WTC11 (cell line): ENCODE measurements around the gene TOMM6. TPM values are rescaled to one million over a fixed set of nuclear protein-coding genes. Genes with fewer than 3 reads are reported as not detected.

ENCODE experiments used
- ATAC-seq: fragments of 200-7000 bp; cut with Tn5 transposase; 2 replicates; pipeline ENCODE4 v1.10.0; 2021; ENCODE audit warnings: mild to moderate bottlenecking, moderate library complexity
- CTCF ChIA-PET: fragments of 300-600 bp; sonication (Branson Sonifier 250); formaldehyde crosslinking; loops from one replicate; lab custom pipeline; 2021; ENCODE audit warnings: antibody characterized with exemption; lab: Charles Lee
- POLR2A ChIA-PET: fragments of 350-600 bp; sonication (Branson Sonifier 250); formaldehyde crosslinking; loops from one replicate; lab custom pipeline; 2021; ENCODE audit warnings: antibody characterized with exemption; lab: Charles Lee
- DNase-seq: peaks from one replicate; pipeline ENCODE4 v3.0.0; 2021; ENCODE audit warnings: low spot score
- H3K27ac Mint-ChIP-seq: 2 replicates; pipeline ENCODE4 v1.8.0; 2021; ENCODE audit warnings: mixed read lengths
- H3K27me3 Mint-ChIP-seq: 2 replicates; pipeline ENCODE4 v1.8.0; 2021; ENCODE audit warnings: low read depth, mild to moderate bottlenecking, moderate library complexity, mixed read lengths
- H3K36me3 Mint-ChIP-seq: 2 replicates; pipeline ENCODE4 v1.8.0; 2021; ENCODE audit warnings: mixed read lengths
- H3K4me1 Mint-ChIP-seq: 2 replicates; pipeline ENCODE4 v1.8.0; 2022; ENCODE audit warnings: mixed read lengths
- H3K4me3 Mint-ChIP-seq: 2 replicates; pipeline ENCODE4 v1.8.0; 2021; ENCODE audit warnings: mild to moderate bottlenecking, moderate library complexity, mixed read lengths
- H3K9me3 Mint-ChIP-seq: 2 replicates; pipeline ENCODE4 v1.8.0; 2021; ENCODE audit warnings: mixed read lengths
- ATF3 ChIP-seq: sonication (generic); formaldehyde crosslinking; conservative IDR thresholded peaks from 2 replicates; pipeline ENCODE4 v1.8.1; 2022; ENCODE audit warnings: mild to moderate bottlenecking, missing genetic modification reagents
- E2F5 ChIP-seq: sonication (generic); formaldehyde crosslinking; IDR thresholded peaks from 2 replicates; pipeline ENCODE4 v1.8.1; 2022; ENCODE audit warnings: mild to moderate bottlenecking, moderate library complexity, missing genetic modification reagents
- EMX1 ChIP-seq: fragments of 250-450 bp; sonication (Bioruptor Pico); IDR thresholded peaks from 2 replicates; pipeline ENCODE4 v1.8.0; 2021; ENCODE audit warnings: mild to moderate bottlenecking
- ETV6 ChIP-seq: sonication (generic); formaldehyde crosslinking; IDR thresholded peaks from 2 replicates; pipeline ENCODE4 v1.8.1; 2022; ENCODE audit warnings: mild to moderate bottlenecking, missing genetic modification reagents
- FOXP1 ChIP-seq: sonication (generic); formaldehyde crosslinking; IDR thresholded peaks from 2 replicates; pipeline ENCODE4 v1.8.0; 2022; ENCODE audit warnings: missing genetic modification reagents, mild to moderate bottlenecking, moderate library complexity, borderline replicate concordance
- GRHL2 ChIP-seq: fragments of 250-450 bp; sonication (Bioruptor Pico); IDR thresholded peaks from 2 replicates; pipeline ENCODE4 v1.8.0; 2022; ENCODE audit warnings: mild to moderate bottlenecking, moderate library complexity; ENCODE audit not compliant: insufficient replicate concordance, severe bottlenecking
- JUN ChIP-seq: sonication (generic); formaldehyde crosslinking; IDR thresholded peaks from 2 replicates; pipeline ENCODE4 v1.8.0; 2023; ENCODE audit warnings: mild to moderate bottlenecking, missing genetic modification reagents
- NFE2L1 ChIP-seq: sonication (generic); formaldehyde crosslinking; IDR thresholded peaks from 2 replicates; pipeline ENCODE4 v1.8.1; 2023; ENCODE audit warnings: missing genetic modification reagents
- PRRX2 ChIP-seq: fragments of 250-450 bp; sonication (Bioruptor Pico); IDR thresholded peaks from 2 replicates; pipeline ENCODE4 v1.8.0; 2021; ENCODE audit warnings: mild to moderate bottlenecking
- RORB ChIP-seq: fragments of 250-450 bp; sonication (Bioruptor Pico); IDR thresholded peaks from 2 replicates; pipeline ENCODE4 v1.9.0; 2021; ENCODE audit warnings: mild to moderate bottlenecking
- STAT6 ChIP-seq: sonication (generic); formaldehyde crosslinking; conservative IDR thresholded peaks from 2 replicates; pipeline ENCODE4 v1.8.1; 2023; ENCODE audit warnings: mild to moderate bottlenecking, low read depth, missing genetic modification reagents, moderate library complexity
- TEAD1 ChIP-seq: sonication (generic); formaldehyde crosslinking; IDR thresholded peaks from 2 replicates; pipeline ENCODE4 v1.8.0; 2022; ENCODE audit warnings: mild to moderate bottlenecking, missing genetic modification reagents
- TEAD4 ChIP-seq: sonication (generic); formaldehyde crosslinking; IDR thresholded peaks from 2 replicates; pipeline ENCODE4 v1.8.0; 2022; ENCODE audit warnings: mild to moderate bottlenecking, missing genetic modification reagents
- ZBTB43 ChIP-seq: sonication (generic); formaldehyde crosslinking; IDR thresholded peaks from 2 replicates; pipeline ENCODE4 v1.8.1; 2023; ENCODE audit warnings: mild to moderate bottlenecking, missing genetic modification reagents
- ZNF138 ChIP-seq: sonication (generic); formaldehyde crosslinking; conservative IDR thresholded peaks from 2 replicates; pipeline ENCODE4 v1.8.1; 2022; ENCODE audit warnings: mild to moderate bottlenecking, moderate library complexity, missing genetic modification reagents
- ZNF263 ChIP-seq: sonication (generic); formaldehyde crosslinking; IDR thresholded peaks from 2 replicates; pipeline ENCODE4 v1.8.1; 2022; ENCODE audit warnings: low read depth, mild to moderate bottlenecking, moderate library complexity, missing genetic modification reagents
- ZNF396 ChIP-seq: fragments of 250-450 bp; sonication (Bioruptor Pico); IDR thresholded peaks from 2 replicates; pipeline ENCODE4 v1.8.0; 2021; ENCODE audit warnings: mild to moderate bottlenecking, moderate library complexity, borderline replicate concordance
- ZNF425 ChIP-seq: fragments of 250-450 bp; sonication (Bioruptor Pico); conservative IDR thresholded peaks from 2 replicates; pipeline ENCODE4 v1.9.0; 2021; ENCODE audit warnings: mild to moderate bottlenecking
- ZSCAN18 ChIP-seq: fragments of 250-450 bp; sonication (Bioruptor Pico); IDR thresholded peaks from 2 replicates; pipeline ENCODE4 v2.1.2; 2022; ENCODE audit warnings: mild to moderate bottlenecking, moderate library complexity
- total RNA-seq: library from RNA; stranded (reverse); gene quantifications from 3 replicates; pipeline ENCODE4 v1.2.3, GENCODE V29; 2021

The TOMM6 gene
- total RNA-seq, 1 experiment from 2014 or later = 233 TPM

- no peak for TF ChIP-seq TEAD4 (CRISPR knock-in tag)
- TF ChIP-seq STAT6 (CRISPR knock-in tag) = no peak
- TF ChIP-seq TEAD1 (CRISPR knock-in tag) = no peak
- TF ChIP-seq ZSCAN18 (CRISPR knock-in tag) = no peak
- TF ChIP-seq NFE2L1 (CRISPR knock-in tag) = no peak
- TF ChIP-seq GRHL2 (CRISPR knock-in tag) = no peak
These were observed 9.8 kb upstream of the TOMM6 start (continued) for GRCh38 chr6:41777551-41778285.

- no peak overlapping the region for H3K27ac Mint-ChIP-seq
- peaks cover 31% of the 10 kb centered on the region for H3K27me3 Mint-ChIP-seq
- H3K9me3 Mint-ChIP-seq = no peaks in the 10 kb centered on the region
- DNase-seq = no peak
- TF ChIP-seq ZSCAN18 (CRISPR knock-in tag) = no peak
- no peak for TF ChIP-seq ZBTB43 (CRISPR knock-in tag)
- no peak for TF ChIP-seq ZNF425 (CRISPR knock-in tag)
- TF ChIP-seq ATF3 (CRISPR knock-in tag) = no peak
- peaks cover 17% of the 10 kb centered on the region for H3K4me1 Mint-ChIP-seq
- ATAC-seq = no peak
- peaks cover 3% of the 10 kb centered on the region; the same call in 1 of the 2 replicates for H3K36me3 Mint-ChIP-seq
- ChIA-PET CTCF (interaction anchor here (1.7 kb wide), 1 partner anchor 8 kb away, joined by 7 read pairs; the partner anchor contains the start of gene TOMM6), POLR2A (no interaction called here)
- peak overlapping the region; percentile 95 for H3K4me3 Mint-ChIP-seq
These were observed 8.6 kb upstream of the TOMM6 start for GRCh38 chr6:41778895-41779294.

- no peaks in the 10 kb centered on the region for H3K9me3 Mint-ChIP-seq
- POLR2A ChIA-PET = no interaction called here
- H3K4me1 Mint-ChIP-seq = peaks cover 18% of the 10 kb centered on the region
- CTCF ChIA-PET = interaction anchor here (0.6 to 1.0 kb wide), 20 partner anchors 9 to 369 kb away, joined by 3 to 9 read pairs (median 4); partner anchors contain the start of genes BYSL, MED20 and TAF8
- no peaks in the 10 kb centered on the region; the same call in 1 of the 2 replicates for H3K36me3 Mint-ChIP-seq
- DNase-seq (no peak), ATAC-seq (peak; percentile 2)
- H3K27ac Mint-ChIP-seq = 0 out of 2 replicates have a peak overlapping the region, but pooled peaks have one; percentile 70
- peak overlapping the region; percentile 95 for H3K4me3 Mint-ChIP-seq
- peaks cover 36% of the 10 kb centered on the region for H3K27me3 Mint-ChIP-seq
- TF ChIP-seq NFE2L1 (CRISPR knock-in tag) = no peak
- TF ChIP-seq RORB = no peak
- no peak for TF ChIP-seq FOXP1 (CRISPR knock-in tag)
- TF ChIP-seq ETV6 = no peak
- no peak for TF ChIP-seq E2F5 (CRISPR knock-in tag)
- no peak for TF ChIP-seq ZBTB43 (CRISPR knock-in tag)
- TF ChIP-seq PRRX2 = no peak
- TF ChIP-seq EMX1 (CRISPR knock-in tag) = no peak
- TF ChIP-seq ZNF138 = no peak
- TF ChIP-seq ZNF396 (CRISPR knock-in tag) = no peak
- TF ChIP-seq GRHL2 (CRISPR knock-in tag) = no peak
- TF ChIP-seq ZNF263 (CRISPR knock-in tag) = no peak
- no peak for TF ChIP-seq JUN (CRISPR knock-in tag)
These were observed 8.2 kb upstream of the TOMM6 start for GRCh38 chr6:41779336-41779735.
